Lower leg skin (tissue), 4 donors: ENCODE data around the gene ERG. TPM values are rescaled to one million over a fixed set of nuclear protein-coding genes. Genes with fewer than 3 reads are reported as not detected.

ENCODE experiments used
- DNase-seq, 2 donors: peaks; one replicate each; pipeline ENCODE4 v3.0.0-alpha.2; 2019; ENCODE audit warnings: low spot score in 2 of 2
- H3K4me3 ChIP-seq: fragments of 200-600 bp; sonication (generic); 2 replicates; pipeline ENCODE4 v1.5.1; 2017; ENCODE audit warnings: mild to moderate bottlenecking, low read depth; ENCODE audit not compliant: poor library complexity, severe bottlenecking
- CTCF ChIP-seq, 3 donors: fragments of 450-650 bp; IDR thresholded peaks; one replicate each; pipeline ENCODE4 v1.5.1; 2016; ENCODE audit warnings: antibody characterized with exemption in 3 of 3, mild to moderate bottlenecking in 3 of 3, moderate library complexity in 2 of 3
- POLR2A ChIP-seq, 2 donors: fragments of 450-650 bp; IDR thresholded peaks; one replicate each; pipeline ENCODE4 v1.6.1; 2016 to 2017; ENCODE audit warnings: antibody characterized with exemption in 2 of 2, mild to moderate bottlenecking in 1 of 2, moderate library complexity in 1 of 2
- WGBS, 2 donors: methylation state at CpG; one replicate each; pipeline ENCODE4 v1.1.5; 2018; 5-methylcytosine and 5-hydroxymethylcytosine counted together
- intact Hi-C: fragments of 100-400 bp; cut with DNase I; formaldehyde crosslinking; loops from one replicate; pipeline ENCODE4 v1.15.0; 2023; ENCODE audit warnings: low total_unique reads
- total RNA-seq, 4 donors: library from RNA; depleted of rRNA; stranded (reverse); fragments of >200 nt; gene quantifications; one replicate each; pipeline ENCODE4 v1.1.0, GENCODE V29; 2016

Gene ERG
- total RNA-seq, 4 donors from 2014 or later, result 3.5 to 12.5 (median 6.6) TPM

- no peak for TF ChIP-seq CTCF (IDR thresholded peaks at IDR 0.05)
- TF ChIP-seq POLR2A (IDR thresholded peaks at IDR 0.05), result no peak
- intact Hi-C loops, result no loop called here
- 84 to 92% methylated on average over 4 of the region's 4 CpGs for WGBS, 2 donors
- DNase-seq, result no peak
- H3K4me3 ChIP-seq, result no peak overlapping the region
These were observed 130.6 kb downstream of the ERG start for GRCh38 chr21:38367646-38368045.

- TF ChIP-seq CTCF (IDR thresholded peaks at IDR 0.05), result no peak
- no peak for TF ChIP-seq POLR2A (IDR thresholded peaks at IDR 0.05)
- intact Hi-C loops, result no loop called here
- DNase-seq, result no peak
- 73 to 79% methylated on average over 2 of the region's 2 CpGs for WGBS, 2 donors
- H3K4me3 ChIP-seq, result no peak overlapping the region
These were observed 132.8 kb downstream of the ERG start for GRCh38 chr21:38365521-38365920.

GRCh38 chr21:38363693-38364092 is 134.6 kb downstream of the ERG start:
- DNase-seq, result no peak
- H3K4me3 ChIP-seq, result no peak overlapping the region
- intact Hi-C loops, result no loop called here
- 74 to 82% methylated on average over 1 of the region's 1 CpG for WGBS, 2 donors
- no peak for TF ChIP-seq CTCF (IDR thresholded peaks at IDR 0.05)
- TF ChIP-seq POLR2A (IDR thresholded peaks at IDR 0.05), result no peak

GRCh38 chr21:38361324-38361723 is 137.0 kb downstream of the ERG start:
- no peak overlapping the region for H3K4me3 ChIP-seq
- WGBS, 2 donors, result 95 to 100% methylated on average over 1 of the region's 1 CpG
- TF ChIP-seq POLR2A (IDR thresholded peaks at IDR 0.05) (no peak), CTCF (IDR thresholded peaks at IDR 0.05) (no peak)
- intact Hi-C loops, result no loop called here
- no peak for DNase-seq

GRCh38 chr21:38359835-38360234 is 138.4 kb downstream of the ERG start:
- no peak for DNase-seq
- intact Hi-C loops, result no loop called here
- TF ChIP-seq CTCF (IDR thresholded peaks at IDR 0.05) (no peak), POLR2A (IDR thresholded peaks at IDR 0.05) (no peak)
- no peak overlapping the region for H3K4me3 ChIP-seq
- WGBS, 2 donors, result 88 to 96% methylated on average over 7 of the region's 7 CpGs

GRCh38 chr21:38359090-38359489 is 139.2 kb downstream of the ERG start:
- no peak for DNase-seq
- WGBS, 2 donors, result 90 to 91% methylated on average over 5 of the region's 5 CpGs
- H3K4me3 ChIP-seq, result no peak overlapping the region
- no peak for TF ChIP-seq POLR2A (IDR thresholded peaks at IDR 0.05)
- no peak for TF ChIP-seq CTCF (IDR thresholded peaks at IDR 0.05)
- intact Hi-C loops, result no loop called here
